GM19099 (cell line): ENCODE measurements around the gene TROAP.
A peak's percentile ranks its signal among the peaks of the same experiment; 100 is the strongest.

Experiments used
- POLR2A ChIP-seq: IDR thresholded peaks from 3 replicates; pipeline ENCODE4 v1.6.1; 2011; ENCODE audit warnings: low read depth; ENCODE audit not compliant: insufficient read length; ENCODE audit errors: extremely low read depth

Gene TROAP

DNA sequence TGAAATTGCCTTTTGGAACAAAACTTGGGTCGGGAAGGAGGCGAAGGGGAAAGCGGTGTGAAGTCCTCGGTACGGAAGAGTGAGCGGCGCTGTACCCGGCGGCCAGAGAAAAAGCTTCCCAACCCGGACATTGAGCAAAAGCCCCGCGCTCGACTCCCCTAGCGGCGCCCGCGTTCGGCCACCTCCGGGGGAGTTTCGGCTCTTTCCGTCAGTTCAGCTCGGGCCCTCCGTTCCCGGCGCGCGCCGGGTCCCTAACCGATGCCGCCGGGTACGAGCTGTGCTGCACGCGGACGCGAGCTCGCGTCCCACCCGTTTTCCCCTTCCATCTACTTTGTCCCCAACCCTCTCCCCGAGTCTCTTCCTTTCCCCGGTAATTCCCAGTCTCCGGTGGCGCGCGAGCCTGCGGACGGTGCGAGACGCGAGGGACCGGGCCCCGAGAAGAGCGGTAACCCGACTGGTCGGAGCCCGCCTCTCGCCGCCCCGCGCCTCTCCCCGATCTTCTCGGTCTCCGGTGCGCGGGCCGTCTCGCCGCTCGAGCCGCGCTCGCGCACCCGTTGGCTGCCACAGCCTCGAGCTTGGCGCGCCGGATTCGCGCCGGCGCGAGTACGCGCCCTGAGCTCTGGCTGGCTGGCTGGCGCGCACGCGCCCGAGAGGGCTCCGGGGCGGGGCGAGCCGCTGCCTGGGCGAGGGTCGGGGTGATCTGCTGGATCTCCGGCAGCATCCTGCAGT, 43.8 kb downstream of the TROAP start:
- no peak for TF ChIP-seq POLR2A

- TF ChIP-seq POLR2A: peak; percentile 78
Observed at GRCh38 chr12:49367381-49368239, 44.6 kb downstream of the TROAP start, which contains the start of gene SPATS2. SPATS2 (plus strand) TSS chr12:49367462; CDS start chr12:49461013, 93,551 bp downstream.

DNA sequence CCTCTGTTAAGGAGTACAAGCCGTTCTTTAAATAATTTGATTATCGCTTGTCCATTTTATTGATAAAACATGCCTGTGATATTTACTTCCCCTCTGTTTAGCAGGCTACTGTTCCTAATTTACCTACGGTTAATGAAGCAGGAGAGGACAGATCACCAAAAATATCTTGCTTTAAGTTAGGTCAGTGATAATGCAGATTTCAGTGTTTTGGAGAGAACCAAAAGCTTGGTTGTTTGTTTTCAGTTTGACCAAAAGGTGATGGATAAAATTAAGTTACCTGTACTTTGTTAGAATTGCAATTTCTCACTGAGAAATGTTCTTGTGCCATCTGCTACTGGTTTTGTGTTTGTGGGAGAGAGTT, 45.2 kb downstream of the TROAP start:
- TF ChIP-seq POLR2A: no peak

DNA sequence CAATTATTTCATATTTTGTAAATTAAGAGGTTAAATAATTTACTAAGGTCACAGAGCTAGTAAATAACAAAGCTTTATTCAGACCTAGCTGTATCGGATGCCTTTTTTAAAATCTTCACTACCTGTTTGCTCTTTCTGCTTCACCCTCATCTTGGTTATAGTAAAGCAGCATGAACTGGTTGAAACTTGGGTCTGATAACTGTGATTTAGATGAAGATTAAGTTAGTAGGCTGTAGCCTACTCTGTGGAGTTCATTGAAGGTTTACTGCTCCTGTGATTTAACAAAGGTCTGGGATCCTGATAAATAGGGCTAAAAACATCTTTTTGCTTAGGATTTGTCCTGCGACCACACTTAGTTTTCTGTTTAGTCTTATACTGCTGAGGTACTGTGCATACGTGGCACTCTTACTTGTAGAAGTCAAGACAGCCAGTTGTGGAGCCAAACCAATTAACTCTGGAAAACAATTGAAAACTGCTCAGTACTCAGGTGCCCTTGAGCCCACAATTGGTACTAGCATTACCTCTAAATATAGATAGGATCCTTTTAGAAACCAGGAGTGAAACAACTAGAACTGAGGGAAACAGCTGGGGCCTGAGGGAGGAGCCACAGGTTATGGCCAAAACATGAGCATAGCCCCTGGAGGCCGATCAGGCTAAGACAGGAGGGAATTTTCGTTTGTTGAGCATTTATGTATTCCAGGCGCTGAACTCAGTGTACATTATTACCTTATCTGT, 46.5 kb downstream of the TROAP start:
- peak; percentile 21 for TF ChIP-seq POLR2A

GRCh38 chr12:49370539-49370938, 47.5 kb downstream of the TROAP start:
- TF ChIP-seq POLR2A: no peak

GRCh38 chr12:49375406-49375805, 52.4 kb downstream of the TROAP start:
- no peak for TF ChIP-seq POLR2A

GRCh38 chr12:49377386-49377785, 54.3 kb downstream of the TROAP start:
- TF ChIP-seq POLR2A: no peak
